Mucosa of stomach (tissue), 1 donor: Measurements from ENCODE around the gene PCYT1A.

Experiments
- H3K27me3 ChIP-seq: one replicate; pipeline ENCODE4 v1.7.0; 2013; ENCODE audit warnings: mild to moderate bottlenecking, low read length; ENCODE audit not compliant: control insufficient read depth, insufficient read depth
- H3K36me3 ChIP-seq: one replicate; pipeline ENCODE4 v1.7.0; 2013; ENCODE audit warnings: low read length; ENCODE audit not compliant: control insufficient read depth, insufficient read depth
- H3K4me1 ChIP-seq: one replicate; pipeline ENCODE4 v1.7.0; 2013; ENCODE audit warnings: mild to moderate bottlenecking, low read length; ENCODE audit not compliant: control insufficient read depth, insufficient read depth
- H3K4me3 ChIP-seq: one replicate; pipeline ENCODE4 v1.7.0; 2013; ENCODE audit warnings: low read length
- H3K9ac ChIP-seq: one replicate; pipeline ENCODE4 v1.7.0; 2013; ENCODE audit warnings: mild to moderate bottlenecking, low read length, moderate library complexity
- H3K9me3 ChIP-seq: one replicate; pipeline ENCODE4 v1.7.0; 2013; ENCODE audit warnings: mild to moderate bottlenecking, low read length, moderate library complexity; ENCODE audit not compliant: control insufficient read depth
- donor health status: Pancreatic carcinoma.

Gene PCYT1A

GRCh38 chr3:196227629-196228493, 59.7 kb downstream of the PCYT1A start:
- H3K9me3 ChIP-seq = no peaks in the 10 kb centered on the region
- H3K9ac ChIP-seq = no peak overlapping the region
- no peak overlapping the region for H3K4me3 ChIP-seq

GRCh38 chr3:196227121-196227561, 60.4 kb downstream of the PCYT1A start:
- Histone ChIP-seq H3K4me1 (no peaks in the 10 kb centered on the region), H3K9me3 (no peaks in the 10 kb centered on the region), H3K36me3 (no peaks in the 10 kb centered on the region), H3K9ac (no peak overlapping the region), H3K27me3 (peaks cover 10% of the 10 kb centered on the region), H3K4me3 (no peak overlapping the region)

More at GRCh38 chr3:196227629-196228493, 59.7 kb downstream of the PCYT1A start:
- Histone ChIP-seq H3K36me3 (no peaks in the 10 kb centered on the region), H3K4me1 (no peaks in the 10 kb centered on the region), H3K27me3 (peaks cover 10% of the 10 kb centered on the region)

- Histone ChIP-seq H3K4me1 (no peaks in the 10 kb centered on the region), H3K9me3 (no peaks in the 10 kb centered on the region), H3K36me3 (no peaks in the 10 kb centered on the region), H3K27me3 (peaks cover 10% of the 10 kb centered on the region), H3K4me3 (no peak overlapping the region), H3K9ac (no peak overlapping the region)
These were observed 61.7 kb downstream of the PCYT1A start for GRCh38 chr3:196225763-196226364.

- Histone ChIP-seq H3K9me3 (no peaks in the 10 kb centered on the region), H3K36me3 (no peaks in the 10 kb centered on the region), H3K27me3 (peaks cover 10% of the 10 kb centered on the region), H3K9ac (no peak overlapping the region), H3K4me1 (no peaks in the 10 kb centered on the region), H3K4me3 (no peak overlapping the region)
These were observed 62.4 kb downstream of the PCYT1A start for GRCh38 chr3:196225086-196225485.

- peaks cover 9% of the 10 kb centered on the region for H3K27me3 ChIP-seq
- no peak overlapping the region for H3K4me3 ChIP-seq
- H3K9ac ChIP-seq = no peak overlapping the region
These were observed 64.5 kb downstream of the PCYT1A start for GRCh38 chr3:196222876-196223595.

GRCh38 chr3:196220991-196221390, 66.5 kb downstream of the PCYT1A start:
- Histone ChIP-seq H3K9me3 (no peaks in the 10 kb centered on the region), H3K4me3 (no peak overlapping the region)

More at GRCh38 chr3:196222876-196223595, 64.5 kb downstream of the PCYT1A start:
- Histone ChIP-seq H3K36me3 (no peaks in the 10 kb centered on the region), H3K4me1 (no peaks in the 10 kb centered on the region), H3K9me3 (no peaks in the 10 kb centered on the region)

GRCh38 chr3:196220587-196220986, 66.9 kb downstream of the PCYT1A start:
- H3K27me3 ChIP-seq = peaks cover 20% of the 10 kb centered on the region
- H3K4me1 ChIP-seq = peaks cover 4% of the 10 kb centered on the region
- no peak overlapping the region for H3K4me3 ChIP-seq
- H3K9me3 ChIP-seq = no peaks in the 10 kb centered on the region
- H3K36me3 ChIP-seq = no peaks in the 10 kb centered on the region
- H3K9ac ChIP-seq = no peak overlapping the region

More at GRCh38 chr3:196220991-196221390, 66.5 kb downstream of the PCYT1A start:
- no peaks in the 10 kb centered on the region for H3K36me3 ChIP-seq
- peaks cover 4% of the 10 kb centered on the region for H3K4me1 ChIP-seq
- H3K9ac ChIP-seq = no peak overlapping the region
- H3K27me3 ChIP-seq = peaks cover 16% of the 10 kb centered on the region

GRCh38 chr3:196219970-196220311, 67.6 kb downstream of the PCYT1A start:
- peaks cover 4% of the 10 kb centered on the region for H3K4me1 ChIP-seq
- no peak overlapping the region for H3K4me3 ChIP-seq
- no peaks in the 10 kb centered on the region for H3K36me3 ChIP-seq
- H3K9ac ChIP-seq = no peak overlapping the region
- H3K27me3 ChIP-seq = peaks cover 26% of the 10 kb centered on the region
- H3K9me3 ChIP-seq = no peaks in the 10 kb centered on the region

GRCh38 chr3:196219194-196219969, 68.1 kb downstream of the PCYT1A start:
- H3K4me3 ChIP-seq = no peak overlapping the region
- no peak overlapping the region for H3K9ac ChIP-seq
- H3K4me1 ChIP-seq = peaks cover 4% of the 10 kb centered on the region
- peaks cover 26% of the 10 kb centered on the region for H3K27me3 ChIP-seq
- no peaks in the 10 kb centered on the region for H3K9me3 ChIP-seq
- H3K36me3 ChIP-seq = no peaks in the 10 kb centered on the region

- H3K4me1 ChIP-seq = peaks cover 4% of the 10 kb centered on the region
- H3K4me3 ChIP-seq = no peak overlapping the region
These were observed 69.3 kb downstream of the PCYT1A start for GRCh38 chr3:196218155-196218712.

More at GRCh38 chr3:196218155-196218712, 69.3 kb downstream of the PCYT1A start:
- Histone ChIP-seq H3K9ac (no peak overlapping the region), H3K27me3 (peaks cover 26% of the 10 kb centered on the region), H3K36me3 (no peaks in the 10 kb centered on the region), H3K9me3 (no peaks in the 10 kb centered on the region)
